Measurements from ENCODE around the gene RASSF3.

GRCh38 chr12:64587447-64587846, 22.8 kb upstream of the RASSF3 start:
- TF ChIP-seq CTCF (conservative IDR thresholded peaks at IDR 0.05), result no peak
- TF ChIP-seq ZFX (IDR thresholded peaks at IDR 0.05), result no peak
